WTC11 (cell line): Measurements from ENCODE around the gene DNPEP. TPM values are rescaled to one million over a fixed set of nuclear protein-coding genes. Genes with fewer than 3 reads are reported as not detected.

Source experiments
- ATAC-seq: fragments of 200-7000 bp; cut with Tn5 transposase; 2 replicates; pipeline ENCODE4 v1.10.0; 2021; ENCODE audit warnings: mild to moderate bottlenecking, moderate library complexity
- CTCF ChIA-PET: fragments of 300-600 bp; sonication (Branson Sonifier 250); formaldehyde crosslinking; loops from one replicate; lab custom pipeline; 2021; ENCODE audit warnings: antibody characterized with exemption; lab: Charles Lee
- POLR2A ChIA-PET: fragments of 350-600 bp; sonication (Branson Sonifier 250); formaldehyde crosslinking; loops from one replicate; lab custom pipeline; 2021; ENCODE audit warnings: antibody characterized with exemption; lab: Charles Lee
- DNase-seq: peaks from one replicate; pipeline ENCODE4 v3.0.0; 2021; ENCODE audit warnings: low spot score
- H3K27ac Mint-ChIP-seq: 2 replicates; pipeline ENCODE4 v1.8.0; 2021; ENCODE audit warnings: mixed read lengths
- H3K27me3 Mint-ChIP-seq: 2 replicates; pipeline ENCODE4 v1.8.0; 2021; ENCODE audit warnings: low read depth, mild to moderate bottlenecking, moderate library complexity, mixed read lengths
- H3K36me3 Mint-ChIP-seq: 2 replicates; pipeline ENCODE4 v1.8.0; 2021; ENCODE audit warnings: mixed read lengths
- H3K4me1 Mint-ChIP-seq: 2 replicates; pipeline ENCODE4 v1.8.0; 2022; ENCODE audit warnings: mixed read lengths
- H3K4me3 Mint-ChIP-seq: 2 replicates; pipeline ENCODE4 v1.8.0; 2021; ENCODE audit warnings: mild to moderate bottlenecking, moderate library complexity, mixed read lengths
- H3K9me3 Mint-ChIP-seq: 2 replicates; pipeline ENCODE4 v1.8.0; 2021; ENCODE audit warnings: mixed read lengths
- CBFB ChIP-seq: sonication (generic); formaldehyde crosslinking; IDR thresholded peaks from 2 replicates; pipeline ENCODE4 v1.8.1; 2022; ENCODE audit warnings: mild to moderate bottlenecking, low read depth, missing genetic modification reagents
- CREM ChIP-seq: sonication (generic); formaldehyde crosslinking; IDR thresholded peaks from 2 replicates; pipeline ENCODE4 v1.8.1; 2022; ENCODE audit warnings: mild to moderate bottlenecking, missing genetic modification reagents, moderate library complexity
- CTCF ChIP-seq: fragments of 200-600 bp; IDR thresholded peaks from 2 replicates; pipeline ENCODE4 v1.8.0; 2022; ENCODE audit warnings: antibody characterized with exemption
- E2F1 ChIP-seq: sonication (generic); formaldehyde crosslinking; IDR thresholded peaks from 2 replicates; pipeline ENCODE4 v1.8.0; 2022; ENCODE audit warnings: mild to moderate bottlenecking, missing genetic modification reagents
- EMX1 ChIP-seq: fragments of 250-450 bp; sonication (Bioruptor Pico); IDR thresholded peaks from 2 replicates; pipeline ENCODE4 v1.8.0; 2021; ENCODE audit warnings: mild to moderate bottlenecking
- ESRRA ChIP-seq: sonication (generic); formaldehyde crosslinking; IDR thresholded peaks from 2 replicates; pipeline ENCODE4 v1.8.1; 2022; ENCODE audit warnings: mild to moderate bottlenecking, missing genetic modification reagents, borderline replicate concordance
- FOXK1 ChIP-seq: sonication (generic); formaldehyde crosslinking; IDR thresholded peaks from 2 replicates; pipeline ENCODE4 v1.8.0; 2022; ENCODE audit warnings: mild to moderate bottlenecking, moderate library complexity, missing genetic modification reagents
- FOXP1 ChIP-seq: sonication (generic); formaldehyde crosslinking; IDR thresholded peaks from 2 replicates; pipeline ENCODE4 v1.8.0; 2022; ENCODE audit warnings: missing genetic modification reagents, mild to moderate bottlenecking, moderate library complexity, borderline replicate concordance
- GABPB1 ChIP-seq: sonication (generic); formaldehyde crosslinking; IDR thresholded peaks from 2 replicates; pipeline ENCODE4 v1.8.1; 2023; ENCODE audit warnings: mild to moderate bottlenecking, missing genetic modification reagents
- JAZF1 ChIP-seq: fragments of 250-450 bp; sonication (Bioruptor Pico); IDR thresholded peaks from 2 replicates; pipeline ENCODE4 v1.9.0; 2021; ENCODE audit warnings: moderate library complexity, mild to moderate bottlenecking, inconsistent platforms
- KAT7 ChIP-seq: sonication (generic); formaldehyde crosslinking; IDR thresholded peaks from 2 replicates; pipeline ENCODE4 v1.8.1; 2023; ENCODE audit warnings: missing genetic modification reagents, mild to moderate bottlenecking, borderline replicate concordance
- PRRX2 ChIP-seq: fragments of 250-450 bp; sonication (Bioruptor Pico); IDR thresholded peaks from 2 replicates; pipeline ENCODE4 v1.8.0; 2021; ENCODE audit warnings: mild to moderate bottlenecking
- RORB ChIP-seq: fragments of 250-450 bp; sonication (Bioruptor Pico); IDR thresholded peaks from 2 replicates; pipeline ENCODE4 v1.9.0; 2021; ENCODE audit warnings: mild to moderate bottlenecking
- ZBTB21 ChIP-seq: sonication (generic); formaldehyde crosslinking; IDR thresholded peaks from 2 replicates; pipeline ENCODE4 v1.8.1; 2023; ENCODE audit warnings: mild to moderate bottlenecking, missing genetic modification reagents, borderline replicate concordance
- ZNF219 ChIP-seq: sonication (generic); formaldehyde crosslinking; IDR thresholded peaks from 2 replicates; pipeline ENCODE4 v1.8.0; 2023; ENCODE audit warnings: missing genetic modification reagents, mild to moderate bottlenecking, borderline replicate concordance
- ZNF317 ChIP-seq: sonication (generic); formaldehyde crosslinking; IDR thresholded peaks from 2 replicates; pipeline ENCODE4 v1.8.1; 2023; ENCODE audit warnings: low read depth, mild to moderate bottlenecking, moderate library complexity, missing genetic modification reagents, borderline replicate concordance
- total RNA-seq: library from RNA; stranded (reverse); gene quantifications from 3 replicates; pipeline ENCODE4 v1.2.3, GENCODE V29; 2021
- TF ChIP-seq, protein P1 (sequence below): sonication (generic); formaldehyde crosslinking; IDR thresholded peaks from 2 replicates; pipeline ENCODE4 v1.8.1; 2022; ENCODE audit warnings: mild to moderate bottlenecking, missing genetic modification reagents, moderate library complexity, borderline replicate concordance
- TF ChIP-seq, protein P2 (sequence below): sonication (generic); formaldehyde crosslinking; IDR thresholded peaks from 2 replicates; pipeline ENCODE4 v1.8.1; 2022; ENCODE audit warnings: missing genetic modification reagents, borderline replicate concordance
- TF ChIP-seq, protein P3 (sequence below): sonication (generic); formaldehyde crosslinking; conservative IDR thresholded peaks from 2 replicates; pipeline ENCODE4 v1.8.1; 2023; ENCODE audit warnings: mild to moderate bottlenecking, low read depth, missing genetic modification reagents, moderate library complexity

The DNPEP gene
- total RNA-seq, 1 experiment from 2014 or later, result 67.6 TPM

DNA sequence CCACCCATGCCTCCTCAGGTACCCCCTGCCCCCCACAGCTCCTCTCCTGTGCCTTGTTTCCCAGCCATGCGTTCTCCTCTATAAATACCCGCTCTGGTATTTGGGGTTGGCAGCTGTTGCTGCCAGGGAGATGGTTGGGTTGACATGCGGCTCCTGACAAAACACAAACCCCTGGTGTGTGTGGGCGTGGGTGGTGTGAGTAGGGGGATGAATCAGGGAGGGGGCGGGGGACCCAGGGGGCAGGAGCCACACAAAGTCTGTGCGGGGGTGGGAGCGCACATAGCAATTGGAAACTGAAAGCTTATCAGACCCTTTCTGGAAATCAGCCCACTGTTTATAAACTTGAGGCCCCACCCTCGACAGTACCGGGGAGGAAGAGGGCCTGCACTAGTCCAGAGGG is 29.7 kb upstream of the DNPEP start (continued):
- TF ChIP-seq E2F1 (CRISPR knock-in tag) (no peak), ZNF317 (CRISPR knock-in tag) (no peak), CTCF (no peak), CREM (CRISPR knock-in tag) (no peak), FOXK1 (CRISPR knock-in tag) (no peak), ZBTB21 (CRISPR knock-in tag) (no peak), KAT7 (CRISPR knock-in tag) (no peak), ESRRA (no peak)
- TF ChIP-seq, protein P1, sequence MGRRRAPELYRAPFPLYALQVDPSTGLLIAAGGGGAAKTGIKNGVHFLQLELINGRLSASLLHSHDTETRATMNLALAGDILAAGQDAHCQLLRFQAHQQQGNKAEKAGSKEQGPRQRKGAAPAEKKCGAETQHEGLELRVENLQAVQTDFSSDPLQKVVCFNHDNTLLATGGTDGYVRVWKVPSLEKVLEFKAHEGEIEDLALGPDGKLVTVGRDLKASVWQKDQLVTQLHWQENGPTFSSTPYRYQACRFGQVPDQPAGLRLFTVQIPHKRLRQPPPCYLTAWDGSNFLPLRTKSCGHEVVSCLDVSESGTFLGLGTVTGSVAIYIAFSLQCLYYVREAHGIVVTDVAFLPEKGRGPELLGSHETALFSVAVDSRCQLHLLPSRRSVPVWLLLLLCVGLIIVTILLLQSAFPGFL, result no peak

GRCh38 chr2:219416938-219417337 is 29.2 kb upstream of the DNPEP start:
- Mint-ChIP-seq H3K36me3 (0 out of 2 replicates have a peak, but pooled peaks cover 2% of the 10 kb centered on the region), H3K4me1 (peaks cover 28% of the 10 kb centered on the region), H3K27me3 (peaks cover 41% of the 10 kb centered on the region), H3K4me3 (no peak overlapping the region), H3K27ac (no peak overlapping the region), H3K9me3 (peaks cover 6% of the 10 kb centered on the region; the same call in 1 of the 2 replicates)
- ChIA-PET POLR2A (no interaction called here), CTCF (interaction anchor here (0.9 to 5.6 kb wide), 11 partner anchors 14 to 127 kb away, joined by 3 to 77 read pairs (median 9); partner anchors contain the start of genes CHPF, SPEG and TMEM198)
- ATAC-seq (no peak), DNase-seq (no peak)
- no peak for TF ChIP-seq ZNF219 (CRISPR knock-in tag)
- TF ChIP-seq RORB, result no peak
- no peak for TF ChIP-seq CBFB
- TF ChIP-seq FOXP1 (CRISPR knock-in tag), result no peak
- TF ChIP-seq, protein P2, sequence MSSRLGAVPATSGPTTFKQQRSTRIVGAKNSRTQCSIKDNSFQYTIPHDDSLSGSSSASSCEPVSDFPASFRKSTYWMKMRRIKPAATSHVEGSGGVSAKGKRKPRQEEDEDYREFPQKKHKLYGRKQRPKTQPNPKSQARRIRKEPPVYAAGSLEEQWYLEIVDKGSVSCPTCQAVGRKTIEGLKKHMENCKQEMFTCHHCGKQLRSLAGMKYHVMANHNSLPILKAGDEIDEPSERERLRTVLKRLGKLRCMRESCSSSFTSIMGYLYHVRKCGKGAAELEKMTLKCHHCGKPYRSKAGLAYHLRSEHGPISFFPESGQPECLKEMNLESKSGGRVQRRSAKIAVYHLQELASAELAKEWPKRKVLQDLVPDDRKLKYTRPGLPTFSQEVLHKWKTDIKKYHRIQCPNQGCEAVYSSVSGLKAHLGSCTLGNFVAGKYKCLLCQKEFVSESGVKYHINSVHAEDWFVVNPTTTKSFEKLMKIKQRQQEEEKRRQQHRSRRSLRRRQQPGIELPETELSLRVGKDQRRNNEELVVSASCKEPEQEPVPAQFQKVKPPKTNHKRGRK, result no peak
- TF ChIP-seq PRRX2 (CRISPR knock-in tag), result no peak
- no peak for TF ChIP-seq JAZF1 (CRISPR knock-in tag)
- TF ChIP-seq EMX1 (CRISPR knock-in tag), result no peak
- TF ChIP-seq, protein P3, sequence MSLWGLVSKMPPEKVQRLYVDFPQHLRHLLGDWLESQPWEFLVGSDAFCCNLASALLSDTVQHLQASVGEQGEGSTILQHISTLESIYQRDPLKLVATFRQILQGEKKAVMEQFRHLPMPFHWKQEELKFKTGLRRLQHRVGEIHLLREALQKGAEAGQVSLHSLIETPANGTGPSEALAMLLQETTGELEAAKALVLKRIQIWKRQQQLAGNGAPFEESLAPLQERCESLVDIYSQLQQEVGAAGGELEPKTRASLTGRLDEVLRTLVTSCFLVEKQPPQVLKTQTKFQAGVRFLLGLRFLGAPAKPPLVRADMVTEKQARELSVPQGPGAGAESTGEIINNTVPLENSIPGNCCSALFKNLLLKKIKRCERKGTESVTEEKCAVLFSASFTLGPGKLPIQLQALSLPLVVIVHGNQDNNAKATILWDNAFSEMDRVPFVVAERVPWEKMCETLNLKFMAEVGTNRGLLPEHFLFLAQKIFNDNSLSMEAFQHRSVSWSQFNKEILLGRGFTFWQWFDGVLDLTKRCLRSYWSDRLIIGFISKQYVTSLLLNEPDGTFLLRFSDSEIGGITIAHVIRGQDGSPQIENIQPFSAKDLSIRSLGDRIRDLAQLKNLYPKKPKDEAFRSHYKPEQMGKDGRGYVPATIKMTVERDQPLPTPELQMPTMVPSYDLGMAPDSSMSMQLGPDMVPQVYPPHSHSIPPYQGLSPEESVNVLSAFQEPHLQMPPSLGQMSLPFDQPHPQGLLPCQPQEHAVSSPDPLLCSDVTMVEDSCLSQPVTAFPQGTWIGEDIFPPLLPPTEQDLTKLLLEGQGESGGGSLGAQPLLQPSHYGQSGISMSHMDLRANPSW, result no peak
- no peak for TF ChIP-seq GABPB1
